Right renal pelvis (tissue), 4 donors: Measurements from ENCODE around the gene KMT2B. TPM values are rescaled to one million over a fixed set of nuclear protein-coding genes. Genes with fewer than 3 reads are reported as not detected.

Experiments used
- DNase-seq, 4 donors: peaks; one replicate each; pipeline ENCODE4 v3.0.0-alpha.2; 2013; ENCODE audit warnings: low read depth in 4 of 4, low spot score in 3 of 4, missing footprints in 1 of 4
- polyA plus RNA-seq, 4 donors: library from polyadenylated mRNA; unstranded; fragments of 120-200 nt; gene quantifications; one replicate each; pipeline ENCODE4 v1.2.1, GENCODE V29; 2013; ENCODE audit not compliant: insufficient read length in 4 of 4

The KMT2B gene
- polyA plus RNA-seq, 4 donors = 28.1 to 36.6 (median 31.8) TPM

DNA sequence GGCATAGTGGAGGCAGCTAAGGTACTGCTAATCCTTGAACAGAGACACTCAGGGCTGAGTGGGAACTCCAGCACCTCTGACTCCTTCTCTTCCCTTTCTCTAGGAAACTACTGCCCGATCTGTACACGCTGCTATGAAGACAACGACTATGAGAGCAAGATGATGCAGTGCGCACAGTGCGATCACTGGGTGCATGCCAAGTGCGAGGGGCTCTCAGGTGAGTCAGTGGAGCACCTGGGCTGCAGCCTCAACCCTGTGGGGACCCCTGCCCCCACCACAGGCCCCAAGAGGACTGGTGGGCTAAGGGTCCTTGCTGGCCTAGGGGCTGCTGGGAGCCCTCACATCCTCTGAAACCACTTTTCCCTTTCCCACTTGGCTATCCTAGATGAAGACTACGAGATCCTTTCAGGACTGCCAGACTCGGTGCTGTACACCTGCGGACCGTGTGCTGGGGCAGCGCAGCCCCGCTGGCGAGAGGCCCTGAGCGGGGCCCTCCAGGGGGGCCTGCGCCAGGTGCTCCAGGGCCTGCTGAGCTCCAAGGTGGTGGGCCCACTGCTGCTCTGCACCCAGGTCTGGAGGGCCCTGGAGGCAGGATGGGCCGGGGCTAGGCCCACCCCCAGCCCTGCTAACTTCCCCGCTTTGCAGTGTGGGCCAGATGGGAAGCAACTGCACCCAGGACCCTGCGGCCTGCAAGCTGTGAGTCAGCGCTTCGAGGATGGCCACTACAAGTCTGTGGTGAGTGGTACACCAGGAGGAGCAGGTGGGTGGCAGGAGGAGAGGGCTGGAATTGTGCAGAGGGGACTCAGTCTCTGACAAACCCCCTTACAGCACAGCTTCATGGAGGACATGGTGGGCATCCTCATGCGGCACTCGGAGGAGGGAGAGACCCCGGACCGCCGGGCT is 9.5 kb downstream of the KMT2B start:
- DNase-seq = no peak

DNA sequence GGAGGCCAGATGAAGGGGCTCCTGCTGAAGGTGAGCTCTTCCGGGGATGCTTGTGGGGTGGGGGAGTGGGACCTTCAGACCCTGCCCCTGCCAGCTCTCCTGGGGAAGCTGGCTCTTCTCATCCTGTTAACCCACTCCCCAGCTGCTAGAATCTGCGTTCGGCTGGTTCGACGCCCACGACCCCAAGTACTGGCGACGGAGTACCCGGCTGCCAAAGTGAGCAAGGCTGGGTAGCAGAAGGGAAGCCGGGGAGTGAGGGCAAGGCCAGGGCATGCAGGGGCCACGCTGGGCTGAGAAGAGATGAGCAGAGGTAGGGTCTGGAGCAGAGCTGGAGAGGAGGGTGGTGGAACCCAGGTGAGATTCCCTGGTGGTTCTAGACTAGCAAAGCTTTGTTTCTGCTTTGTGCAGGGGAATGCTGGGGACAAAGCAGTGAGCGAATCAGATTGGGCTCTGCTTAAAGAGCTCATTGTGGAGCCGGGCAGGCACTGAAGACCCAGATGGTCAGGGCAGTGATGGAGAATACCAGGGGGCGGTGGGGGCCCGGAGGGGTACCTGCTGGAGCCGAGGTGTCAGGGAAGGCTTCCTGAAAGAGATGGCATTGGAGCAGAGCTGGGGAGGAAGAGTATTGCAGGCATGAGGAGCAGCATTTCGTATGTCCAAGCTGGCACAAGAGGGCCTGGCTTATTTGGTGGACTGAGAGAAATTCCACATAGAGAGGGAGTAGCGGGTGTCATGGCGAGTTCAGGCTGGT is 10.3 kb downstream of the KMT2B start:
- DNase-seq = no peak

DNA sequence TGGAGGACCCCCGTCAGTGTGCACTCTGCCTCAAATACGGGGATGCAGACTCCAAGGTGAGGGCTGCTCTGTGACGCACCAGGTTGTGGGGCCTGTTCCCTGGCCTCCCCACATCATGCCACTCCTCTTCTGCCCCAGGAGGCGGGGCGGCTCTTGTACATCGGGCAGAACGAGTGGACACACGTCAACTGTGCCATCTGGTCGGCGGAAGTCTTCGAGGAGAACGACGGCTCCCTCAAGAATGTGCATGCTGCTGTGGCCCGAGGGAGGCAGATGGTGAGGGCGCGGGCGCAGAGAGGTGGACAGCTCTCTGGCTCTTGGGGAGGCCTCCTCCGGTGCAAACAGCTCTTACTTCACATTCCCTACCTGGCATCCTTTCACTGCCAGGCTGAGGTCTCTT is 11.2 kb downstream of the KMT2B start:
- no peak for DNase-seq

DNA sequence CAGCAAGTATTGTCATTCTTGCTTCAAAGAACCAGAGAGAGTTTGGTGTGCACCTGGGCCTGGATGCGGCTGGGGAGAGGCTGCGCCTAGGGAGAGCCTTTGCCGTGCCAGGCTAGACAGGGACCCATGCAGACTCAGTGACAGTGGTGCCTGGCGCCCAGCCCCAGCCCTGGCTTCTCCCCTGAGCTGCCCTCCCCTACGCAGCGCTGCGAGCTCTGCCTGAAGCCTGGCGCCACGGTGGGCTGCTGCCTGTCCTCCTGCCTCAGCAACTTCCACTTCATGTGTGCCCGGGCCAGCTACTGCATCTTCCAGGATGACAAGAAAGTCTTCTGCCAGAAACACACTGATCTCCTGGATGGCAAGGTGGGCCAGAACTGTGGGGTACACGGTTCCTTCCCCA is 12.0 kb downstream of the KMT2B start:
- no peak for DNase-seq

DNA sequence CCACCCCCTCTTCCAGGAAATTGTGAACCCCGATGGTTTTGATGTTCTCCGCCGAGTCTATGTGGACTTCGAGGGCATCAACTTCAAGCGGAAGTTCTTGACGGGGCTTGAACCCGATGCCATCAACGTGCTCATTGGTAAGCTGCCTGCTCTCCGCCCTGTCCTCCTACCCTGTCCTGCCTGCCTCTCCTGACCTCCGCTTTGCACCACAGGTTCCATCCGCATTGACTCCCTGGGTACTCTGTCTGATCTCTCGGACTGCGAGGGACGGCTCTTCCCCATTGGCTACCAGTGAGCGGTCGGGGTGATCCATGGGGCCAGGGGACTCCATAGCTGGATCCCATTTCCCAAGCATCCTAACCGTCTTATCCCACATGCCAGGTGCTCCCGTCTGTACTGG is 12.5 kb downstream of the KMT2B start:
- DNase-seq = no peak

DNA sequence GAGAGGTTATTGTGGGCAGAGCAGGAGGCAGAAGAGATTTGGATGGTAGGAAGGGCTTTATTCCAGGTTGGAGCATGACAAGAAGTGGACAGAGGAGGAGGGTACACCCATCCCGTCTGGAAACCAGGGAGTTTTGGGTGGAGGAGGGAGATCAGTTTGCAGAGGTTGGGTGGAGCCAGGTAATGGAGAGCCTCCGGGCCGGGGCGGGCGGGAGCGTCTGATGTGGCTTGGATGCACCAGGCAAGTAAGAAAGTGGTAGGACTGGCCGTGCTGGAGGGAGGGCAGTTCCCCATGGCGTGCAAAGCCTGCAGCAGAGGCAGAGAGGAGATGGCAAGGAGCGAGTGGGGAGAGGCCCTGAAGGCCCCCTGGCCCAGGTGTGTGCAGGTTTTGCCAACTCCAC is 13.6 kb downstream of the KMT2B start:
- no peak for DNase-seq

DNA sequence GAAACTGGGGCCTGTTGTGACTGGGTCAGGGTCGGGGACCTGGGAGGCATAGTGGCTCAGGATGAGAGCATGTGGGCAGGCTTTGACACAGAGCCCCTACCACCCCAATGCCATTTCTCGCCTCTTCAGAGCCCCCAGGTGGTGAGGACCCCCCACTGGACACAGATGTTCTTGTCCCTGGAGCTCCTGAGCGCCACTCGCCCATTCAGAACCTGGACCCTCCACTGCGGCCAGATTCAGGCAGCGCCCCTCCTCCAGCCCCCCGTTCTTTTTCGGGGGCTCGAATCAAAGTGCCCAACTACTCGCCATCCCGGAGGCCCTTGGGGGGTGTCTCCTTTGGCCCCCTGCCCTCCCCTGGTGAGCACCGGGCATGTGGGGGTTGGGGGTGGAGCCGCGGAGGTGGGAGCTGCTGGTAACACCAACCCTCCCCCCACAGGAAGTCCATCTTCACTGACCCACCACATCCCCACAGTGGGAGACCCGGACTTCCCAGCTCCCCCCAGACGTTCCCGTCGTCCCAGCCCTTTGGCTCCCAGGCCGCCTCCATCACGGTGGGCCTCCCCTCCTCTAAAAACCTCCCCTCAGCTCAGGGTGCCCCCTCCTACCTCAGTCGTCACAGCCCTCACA is 14.1 kb downstream of the KMT2B start:
- no peak for DNase-seq

DNA sequence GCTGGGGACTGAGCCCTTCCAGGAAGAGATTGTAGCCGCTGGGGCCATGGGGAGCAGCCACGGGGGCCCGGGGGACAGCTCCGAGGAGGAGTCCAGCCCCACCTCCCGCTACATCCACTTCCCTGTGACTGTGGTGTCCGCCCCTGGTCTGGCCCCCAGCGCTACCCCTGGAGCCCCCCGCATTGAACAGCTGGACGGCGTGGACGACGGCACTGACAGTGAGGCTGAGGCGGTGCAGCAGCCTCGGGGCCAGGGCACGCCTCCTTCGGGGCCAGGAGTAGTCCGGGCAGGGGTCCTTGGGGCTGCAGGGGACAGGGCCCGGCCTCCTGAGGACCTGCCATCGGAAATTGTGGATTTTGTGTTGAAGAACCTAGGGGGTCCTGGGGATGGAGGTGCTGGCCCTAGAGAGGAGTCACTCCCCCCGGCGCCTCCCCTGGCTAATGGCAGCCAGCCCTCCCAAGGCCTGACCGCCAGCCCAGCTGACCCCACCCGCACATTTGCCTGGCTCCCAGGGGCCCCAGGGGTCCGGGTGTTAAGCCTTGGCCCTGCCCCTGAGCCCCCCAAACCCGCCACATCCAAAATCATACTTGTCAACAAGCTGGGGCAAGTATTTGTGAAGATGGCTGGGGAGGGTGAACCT is 14.9 kb downstream of the KMT2B start:
- no peak for DNase-seq

DNA sequence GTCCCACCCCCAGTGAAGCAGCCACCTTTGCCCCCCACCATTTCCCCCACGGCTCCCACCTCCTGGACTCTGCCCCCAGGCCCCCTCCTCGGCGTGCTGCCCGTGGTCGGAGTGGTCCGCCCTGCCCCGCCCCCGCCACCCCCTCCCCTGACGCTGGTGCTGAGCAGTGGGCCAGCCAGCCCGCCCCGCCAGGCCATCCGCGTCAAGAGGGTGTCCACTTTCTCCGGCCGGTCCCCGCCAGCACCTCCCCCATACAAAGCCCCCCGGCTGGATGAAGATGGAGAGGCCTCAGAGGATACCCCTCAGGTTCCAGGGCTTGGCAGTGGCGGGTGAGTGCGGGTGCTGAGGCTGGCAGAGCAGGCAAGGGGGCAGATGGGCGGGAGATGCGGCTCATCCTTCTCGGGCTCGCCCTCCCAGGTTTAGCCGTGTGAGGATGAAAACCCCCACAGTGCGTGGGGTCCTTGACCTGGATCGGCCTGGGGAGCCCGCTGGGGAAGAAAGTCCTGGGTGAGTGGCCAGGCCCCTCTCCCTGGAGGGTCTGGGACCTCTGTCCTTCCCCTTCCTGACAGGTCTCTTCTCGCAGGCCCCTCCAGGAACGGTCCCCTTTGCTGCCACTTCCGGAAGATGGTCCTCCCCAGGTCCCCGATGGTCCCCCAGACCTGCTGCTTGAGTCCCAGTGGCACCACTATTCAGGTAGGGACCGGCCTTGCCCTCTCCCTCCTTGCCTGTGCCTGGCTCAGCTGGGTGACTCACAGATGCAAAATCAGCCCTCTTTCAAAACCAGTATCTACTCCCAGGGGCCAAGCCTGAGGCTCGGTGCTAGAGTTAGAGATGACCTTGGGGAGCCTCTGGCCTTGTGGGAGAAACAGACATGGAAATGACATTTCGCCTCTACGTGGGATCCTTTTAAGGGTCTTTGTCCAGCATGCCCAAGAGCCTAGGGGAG is 15.7 kb downstream of the KMT2B start:
- DNase-seq = no peak

DNA sequence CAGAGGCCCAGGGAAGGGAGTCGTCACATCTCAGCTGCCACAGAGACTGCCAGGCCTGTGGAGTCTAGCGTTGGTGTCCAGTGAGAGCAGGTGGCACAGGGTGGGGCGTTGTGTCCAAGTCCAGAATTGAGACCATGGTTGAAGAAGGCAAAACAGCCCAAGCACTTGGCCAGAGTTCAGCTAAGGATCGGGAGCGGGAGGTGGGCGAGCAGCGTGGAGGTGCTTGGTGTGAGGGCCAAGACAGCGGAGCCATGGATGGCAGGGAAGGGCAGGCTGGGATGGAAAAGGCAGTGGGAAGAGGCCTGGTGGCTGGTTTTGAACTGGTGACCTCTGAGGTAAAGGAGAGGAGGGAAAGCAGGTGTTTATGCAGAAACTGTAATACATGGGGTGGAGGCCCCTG is 16.5 kb downstream of the KMT2B start:
- DNase-seq = no peak

DNA sequence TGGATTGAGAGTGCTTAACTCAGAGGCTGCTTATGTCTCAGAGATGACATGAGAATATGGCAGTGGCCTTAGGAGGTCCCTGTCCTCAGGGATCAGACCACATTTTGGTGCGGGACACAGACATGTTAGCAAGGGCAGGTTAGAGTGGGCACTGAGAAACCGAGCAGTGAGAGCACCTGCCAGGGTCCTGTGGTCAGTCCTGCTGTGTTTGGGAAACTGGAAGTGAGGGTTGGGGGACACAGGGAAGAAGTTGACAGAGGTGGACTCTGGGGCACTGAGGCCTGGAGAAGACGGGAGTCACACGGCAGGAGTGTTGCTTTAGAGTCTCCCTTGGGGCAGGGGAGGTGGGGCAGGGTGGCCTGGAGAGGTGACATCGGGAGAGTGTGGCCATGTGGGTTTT is 17.1 kb downstream of the KMT2B start:
- DNase-seq = no peak

DNA sequence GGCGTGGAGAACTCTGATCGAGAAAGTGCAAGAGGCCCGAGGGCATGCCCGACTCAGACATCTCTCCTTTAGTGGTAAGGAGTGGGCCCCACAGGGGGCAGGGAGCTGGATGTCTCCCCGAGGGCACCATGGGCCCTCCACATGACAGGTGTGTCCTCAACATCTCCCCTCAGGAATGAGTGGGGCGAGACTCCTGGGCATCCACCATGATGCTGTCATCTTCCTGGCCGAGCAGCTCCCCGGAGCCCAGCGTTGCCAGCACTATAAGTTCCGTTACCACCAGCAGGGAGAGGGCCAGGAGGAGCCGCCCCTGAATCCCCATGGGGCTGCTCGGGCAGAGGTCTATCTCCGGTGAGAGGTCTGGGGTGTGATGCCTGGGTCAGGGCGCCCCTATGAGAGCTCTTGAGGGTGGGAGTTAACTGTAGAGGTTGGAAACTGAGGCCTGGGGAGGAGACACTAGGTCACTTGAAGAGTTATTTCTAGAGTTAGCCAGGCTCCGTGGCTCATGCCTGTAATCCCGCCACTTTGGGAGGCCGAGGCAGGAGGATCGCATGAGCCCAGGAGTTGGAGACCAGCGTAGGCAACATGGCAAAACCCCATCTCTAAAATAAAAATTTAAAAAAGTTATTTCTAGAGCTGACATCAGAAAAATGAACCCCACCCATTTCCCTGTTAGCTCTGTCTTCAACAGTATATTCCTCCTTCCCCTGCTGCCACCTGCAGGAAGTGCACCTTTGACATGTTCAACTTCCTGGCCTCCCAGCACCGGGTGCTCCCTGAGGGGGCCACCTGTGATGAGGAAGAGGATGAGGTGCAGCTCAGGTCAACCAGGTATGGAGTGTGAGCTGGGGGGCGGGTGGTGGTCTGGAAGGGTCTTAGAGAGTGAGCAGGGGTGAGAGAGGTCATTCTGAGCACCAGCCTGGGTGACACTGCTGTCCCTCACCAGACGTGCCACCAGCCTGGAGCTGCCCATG is 19.4 kb downstream of the KMT2B start:
- DNase-seq = no peak

DNA sequence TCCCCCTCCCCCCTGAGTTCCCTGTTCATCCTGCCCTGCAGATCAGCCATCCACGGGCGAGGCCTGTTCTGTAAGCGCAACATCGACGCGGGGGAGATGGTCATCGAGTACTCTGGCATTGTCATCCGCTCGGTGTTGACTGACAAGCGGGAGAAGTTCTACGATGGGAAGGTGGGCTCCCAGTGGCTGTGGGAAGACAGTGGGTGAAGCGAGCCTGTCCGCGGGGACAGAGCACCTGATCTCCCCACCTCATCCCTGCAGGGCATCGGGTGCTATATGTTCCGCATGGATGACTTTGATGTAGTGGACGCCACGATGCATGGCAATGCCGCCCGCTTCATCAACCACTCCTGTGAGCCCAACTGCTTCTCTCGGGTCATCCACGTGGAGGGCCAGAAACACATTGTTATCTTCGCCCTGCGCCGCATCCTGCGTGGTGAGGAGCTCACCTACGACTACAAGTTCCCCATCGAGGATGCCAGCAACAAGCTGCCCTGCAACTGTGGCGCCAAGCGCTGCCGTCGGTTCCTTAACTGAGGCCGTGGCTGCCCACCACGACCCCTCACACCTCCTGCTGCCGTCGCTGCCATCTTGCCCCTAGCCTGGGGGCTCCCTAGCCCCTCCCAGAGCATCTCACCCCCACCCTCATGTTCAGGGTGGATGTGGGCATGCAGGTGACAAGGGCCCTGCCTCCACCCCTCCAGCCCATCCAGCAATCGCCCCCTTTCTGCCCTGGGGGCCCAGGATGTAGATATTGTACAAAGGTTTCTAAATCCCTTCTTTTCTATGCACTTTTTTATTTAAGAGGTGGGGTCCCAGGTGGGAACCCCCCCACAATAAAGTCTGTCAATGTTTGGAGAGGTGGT is 20.5 kb downstream of the KMT2B start:
- no peak for DNase-seq

DNA sequence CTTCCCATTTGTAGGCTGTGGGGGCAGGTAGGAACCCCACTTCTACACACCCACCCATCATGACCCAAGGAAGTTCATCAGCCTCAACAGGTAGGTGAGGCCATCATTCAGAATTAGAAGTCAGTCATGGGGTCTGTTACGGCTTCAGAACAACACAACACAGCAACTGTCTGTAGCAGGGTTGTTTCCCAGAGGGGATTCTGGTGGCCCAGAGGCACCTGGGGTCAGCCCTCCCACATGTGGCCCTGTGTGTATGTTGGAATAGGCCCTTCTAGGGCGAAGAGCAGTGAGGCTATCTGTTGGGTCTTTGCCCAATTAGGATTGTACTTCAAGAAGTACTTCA is 21.1 kb downstream of the KMT2B start:
- DNase-seq = no peak

DNA sequence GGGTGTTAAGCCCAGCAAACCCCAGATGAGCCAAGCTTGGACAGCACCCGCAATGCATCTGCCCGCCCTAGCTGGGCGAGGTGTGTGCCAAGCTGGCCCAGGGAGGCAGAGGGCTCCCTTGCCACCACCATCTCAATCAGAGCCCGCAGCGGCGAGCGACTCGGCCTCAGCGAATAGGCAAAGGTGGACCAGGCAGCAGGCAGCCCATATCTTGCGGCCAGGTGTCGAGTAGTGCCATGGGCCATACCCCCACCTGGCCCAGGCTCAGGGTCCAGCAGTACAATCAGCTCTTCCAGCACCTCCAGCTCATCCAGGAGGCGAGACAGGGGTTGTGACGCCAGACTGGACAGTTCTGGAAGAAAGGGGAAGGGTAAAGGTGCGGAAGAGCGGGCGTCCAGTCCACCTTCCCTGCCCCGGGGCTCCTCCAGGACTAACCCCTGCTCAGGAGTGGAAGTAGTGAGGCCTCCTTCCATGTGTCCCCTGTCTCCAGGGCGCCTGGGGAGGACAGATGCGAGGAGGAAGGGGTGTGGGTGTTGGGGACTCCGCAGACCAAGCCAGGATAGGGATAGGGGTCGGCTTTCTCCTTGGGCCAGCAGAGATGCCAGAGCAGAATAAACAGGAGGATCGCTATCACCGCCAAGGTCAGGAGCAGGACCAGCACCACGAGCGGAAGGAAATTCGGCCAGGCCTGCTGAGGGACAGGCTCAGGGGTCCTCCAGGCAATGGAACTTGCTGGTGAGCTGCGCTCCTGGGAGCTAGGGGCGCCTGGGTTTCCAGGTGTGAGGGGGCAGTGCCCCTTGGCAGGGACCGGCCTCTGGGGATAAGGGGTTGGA is 21.7 kb downstream of the KMT2B start:
- DNase-seq = no peak

DNA sequence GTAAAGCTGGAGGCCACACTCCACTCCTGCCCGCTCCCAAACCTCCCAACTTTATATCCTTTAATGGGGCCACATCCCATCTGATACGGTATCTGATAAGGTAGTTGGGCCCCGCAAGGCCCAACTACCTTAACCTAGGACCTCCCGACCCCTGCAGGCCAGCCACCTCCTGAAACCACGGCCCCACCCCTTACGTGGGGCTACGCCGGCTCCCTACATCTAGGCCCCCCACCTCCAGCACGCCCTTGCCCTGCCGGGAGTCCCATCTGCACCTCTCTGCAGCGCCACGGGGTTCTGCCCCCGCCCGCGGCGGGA is 22.3 kb downstream of the KMT2B start:
- DNase-seq = no peak
